Upper lobe of left lung (tissue), 4 donors: ENCODE data around the gene ATP10B.

Experiments used
- EP300 ChIP-seq, 4 donors: sonication (generic); formaldehyde crosslinking; IDR thresholded peaks; one replicate each; pipeline ENCODE4 v1.5.1; 2017; ENCODE audit warnings: antibody characterized with exemption in 4 of 4, control low read depth in 2 of 4
- POLR2A ChIP-seq, 4 donors: fragments of 450-650 bp; IDR thresholded peaks; one replicate each; pipeline ENCODE4 v1.5.1; 2016 to 2017; ENCODE audit warnings: antibody characterized with exemption in 4 of 4, mild to moderate bottlenecking in 2 of 4
- POLR2AphosphoS5 ChIP-seq, 2 donors: sonication (generic); formaldehyde crosslinking; IDR thresholded peaks; one replicate each; pipeline ENCODE4 v1.5.1; 2017; ENCODE audit warnings: antibody characterized with exemption in 2 of 2
- TF ChIP-seq, protein P1 (sequence below), 6 experiments: fragments of 450-650 bp in 4 of 6; fragments of 200-600 bp in 2 of 6; sonication (generic) in 2 of 6; IDR thresholded peaks; one replicate each; pipeline ENCODE4 v1.5.1; 2016 to 2019; ENCODE audit warnings: antibody characterized with exemption in 6 of 6

DNA sequence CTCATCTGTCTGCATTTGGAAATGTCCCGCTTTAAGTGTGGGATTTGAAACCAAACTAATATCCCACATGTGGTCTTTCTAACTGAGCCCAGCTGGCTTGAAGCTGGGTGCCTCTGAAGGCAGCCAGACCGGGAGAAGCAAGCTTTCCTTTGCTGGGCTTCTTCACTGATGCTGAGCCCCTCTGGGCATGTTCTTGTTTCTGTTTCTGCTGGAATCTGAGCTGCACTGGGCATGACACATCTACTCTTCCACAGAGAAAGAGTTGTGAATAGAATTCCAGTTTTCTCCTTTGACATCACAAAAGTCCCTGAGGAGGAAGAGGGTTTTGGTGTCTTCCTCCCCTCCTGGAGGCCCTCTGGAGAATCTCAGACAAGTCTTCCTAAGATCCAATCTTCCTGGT is 179.5 kb downstream of the ATP10B start:
- TF ChIP-seq, protein P1, sequence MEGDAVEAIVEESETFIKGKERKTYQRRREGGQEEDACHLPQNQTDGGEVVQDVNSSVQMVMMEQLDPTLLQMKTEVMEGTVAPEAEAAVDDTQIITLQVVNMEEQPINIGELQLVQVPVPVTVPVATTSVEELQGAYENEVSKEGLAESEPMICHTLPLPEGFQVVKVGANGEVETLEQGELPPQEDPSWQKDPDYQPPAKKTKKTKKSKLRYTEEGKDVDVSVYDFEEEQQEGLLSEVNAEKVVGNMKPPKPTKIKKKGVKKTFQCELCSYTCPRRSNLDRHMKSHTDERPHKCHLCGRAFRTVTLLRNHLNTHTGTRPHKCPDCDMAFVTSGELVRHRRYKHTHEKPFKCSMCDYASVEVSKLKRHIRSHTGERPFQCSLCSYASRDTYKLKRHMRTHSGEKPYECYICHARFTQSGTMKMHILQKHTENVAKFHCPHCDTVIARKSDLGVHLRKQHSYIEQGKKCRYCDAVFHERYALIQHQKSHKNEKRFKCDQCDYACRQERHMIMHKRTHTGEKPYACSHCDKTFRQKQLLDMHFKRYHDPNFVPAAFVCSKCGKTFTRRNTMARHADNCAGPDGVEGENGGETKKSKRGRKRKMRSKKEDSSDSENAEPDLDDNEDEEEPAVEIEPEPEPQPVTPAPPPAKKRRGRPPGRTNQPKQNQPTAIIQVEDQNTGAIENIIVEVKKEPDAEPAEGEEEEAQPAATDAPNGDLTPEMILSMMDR (IDR thresholded peaks at IDR 0.05) = no peak
- TF ChIP-seq POLR2AphosphoS5 (IDR thresholded peaks at IDR 0.05) (no peak), POLR2A (IDR thresholded peaks at IDR 0.05) (no peak), EP300 (IDR thresholded peaks at IDR 0.05) (no peak)
